ENCODE data around the gene NRXN3. TPM values are rescaled to one million over a fixed set of nuclear protein-coding genes. Genes with fewer than 3 reads are reported as not detected.

The NRXN3 gene
- total and polyA plus RNA-seq, 5 donors from 2014 or later, result not detected

GRCh38 chr14:79896009-79896408, 1725.8 kb downstream of the NRXN3 start:
- H3K27ac Mint-ChIP-seq, result no peak overlapping the region
- ATAC-seq (ENCODE audit: low read depth in 2 of 2), result no peak
- Histone ChIP-seq H3K27ac (ENCODE audit: insufficient read depth, low read length, poor library complexity, severe bottlenecking) (no peak overlapping the region), H3K9me3 (ENCODE audit: control insufficient read depth in 2 of 2, low read length in 2 of 2) (peaks cover 0 to 1% of the 10 kb centered on the region in 2 experiments), H3K4me3 (ENCODE audit: low read depth, low read length) (no peak overlapping the region), H3K4me1 (ENCODE audit: control insufficient read depth, insufficient read depth, low read length, poor library complexity, severe bottlenecking) (no peaks in the 10 kb centered on the region), H3K27me3 (ENCODE audit: control insufficient read depth, insufficient read depth, low read length) (no peaks in the 10 kb centered on the region), H3K36me3 (ENCODE audit: control insufficient read depth, insufficient read depth, low read length) (no peaks in the 10 kb centered on the region)
- no peak overlapping the region for H3K4me3 Mint-ChIP-seq
- H3K27me3 Mint-ChIP-seq, result no peaks in the 10 kb centered on the region
- no peaks in the 10 kb centered on the region for H3K36me3 Mint-ChIP-seq
- peaks cover 0 to 18% (median 6%) of the 10 kb centered on the region in 7 donors for H3K9me3 Mint-ChIP-seq
- no peak for DNase-seq
- peaks cover 0 to 4% (median 0%) of the 10 kb centered on the region in 4 donors for H3K4me1 Mint-ChIP-seq

- no peaks in the 10 kb centered on the region for H3K4me1 ChIP-seq (ENCODE audit: control insufficient read depth, insufficient read depth, low read length, poor library complexity, severe bottlenecking)
- Mint-ChIP-seq H3K4me3 (no peak overlapping the region), H3K27ac (no peak overlapping the region), H3K27me3 (no peaks in the 10 kb centered on the region), H3K36me3 (no peaks in the 10 kb centered on the region), H3K9me3 (peaks cover 0 to 18% (median 6%) of the 10 kb centered on the region in 7 donors), H3K4me1 (peaks cover 0 to 4% (median 0%) of the 10 kb centered on the region in 4 donors)
- H3K9me3 ChIP-seq (ENCODE audit: control insufficient read depth in 2 of 2, low read length in 2 of 2), result peaks cover 0 to 1% of the 10 kb centered on the region in 2 experiments
- H3K36me3 ChIP-seq (ENCODE audit: control insufficient read depth, insufficient read depth, low read length), result no peaks in the 10 kb centered on the region
- H3K4me3 ChIP-seq (ENCODE audit: low read depth, low read length), result no peak overlapping the region
- DNase-seq, result no peak
- no peak for ATAC-seq (ENCODE audit: low read depth in 2 of 2)
- no peaks in the 10 kb centered on the region for H3K27me3 ChIP-seq (ENCODE audit: control insufficient read depth, insufficient read depth, low read length)
- no peak overlapping the region for H3K27ac ChIP-seq (ENCODE audit: insufficient read depth, low read length, poor library complexity, severe bottlenecking)
These were observed 1729.4 kb downstream of the NRXN3 start for GRCh38 chr14:79899610-79900009.

GRCh38 chr14:79904497-79904896, 1734.3 kb downstream of the NRXN3 start:
- Mint-ChIP-seq H3K27ac (no peak overlapping the region), H3K27me3 (no peaks in the 10 kb centered on the region)
- H3K4me3 ChIP-seq (ENCODE audit: low read depth, low read length), result no peak overlapping the region

GRCh38 chr14:79906994-79907393, 1736.8 kb downstream of the NRXN3 start:
- Mint-ChIP-seq H3K4me3 (no peak overlapping the region), H3K4me1 (no peaks in the 10 kb centered on the region), H3K27me3 (no peaks in the 10 kb centered on the region), H3K27ac (no peak overlapping the region), H3K9me3 (peaks cover 0 to 5% (median 0%) of the 10 kb centered on the region in 7 donors), H3K36me3 (no peaks in the 10 kb centered on the region)
- DNase-seq, result no peak
- Histone ChIP-seq H3K4me3 (ENCODE audit: low read depth, low read length) (no peak overlapping the region), H3K27ac (ENCODE audit: insufficient read depth, low read length, poor library complexity, severe bottlenecking) (no peak overlapping the region), H3K4me1 (ENCODE audit: control insufficient read depth, insufficient read depth, low read length, poor library complexity, severe bottlenecking) (no peaks in the 10 kb centered on the region), H3K9me3 (ENCODE audit: control insufficient read depth in 2 of 2, low read length in 2 of 2) (no peaks in the 10 kb centered on the region), H3K36me3 (ENCODE audit: control insufficient read depth, insufficient read depth, low read length) (no peaks in the 10 kb centered on the region), H3K27me3 (ENCODE audit: control insufficient read depth, insufficient read depth, low read length) (no peaks in the 10 kb centered on the region)
- no peak for ATAC-seq (ENCODE audit: low read depth in 2 of 2)

More at GRCh38 chr14:79904497-79904896, 1734.3 kb downstream of the NRXN3 start:
- Mint-ChIP-seq H3K9me3 (peaks cover 0 to 10% (median 3%) of the 10 kb centered on the region in 7 donors), H3K4me1 (no peaks in the 10 kb centered on the region), H3K36me3 (no peaks in the 10 kb centered on the region), H3K4me3 (no peak overlapping the region)
- ATAC-seq (ENCODE audit: low read depth in 2 of 2) (no peak), DNase-seq (no peak)
- Histone ChIP-seq H3K27me3 (ENCODE audit: control insufficient read depth, insufficient read depth, low read length) (no peaks in the 10 kb centered on the region), H3K27ac (ENCODE audit: insufficient read depth, low read length, poor library complexity, severe bottlenecking) (no peak overlapping the region), H3K4me1 (ENCODE audit: control insufficient read depth, insufficient read depth, low read length, poor library complexity, severe bottlenecking) (no peaks in the 10 kb centered on the region), H3K9me3 (ENCODE audit: control insufficient read depth in 2 of 2, low read length in 2 of 2) (no peaks in the 10 kb centered on the region), H3K36me3 (ENCODE audit: control insufficient read depth, insufficient read depth, low read length) (no peaks in the 10 kb centered on the region)

- Histone ChIP-seq H3K4me1 (ENCODE audit: control insufficient read depth, insufficient read depth, low read length, poor library complexity, severe bottlenecking) (no peaks in the 10 kb centered on the region), H3K36me3 (ENCODE audit: control insufficient read depth, insufficient read depth, low read length) (no peaks in the 10 kb centered on the region), H3K9me3 (ENCODE audit: control insufficient read depth in 2 of 2, low read length in 2 of 2) (no peaks in the 10 kb centered on the region), H3K27me3 (ENCODE audit: control insufficient read depth, insufficient read depth, low read length) (no peaks in the 10 kb centered on the region), H3K4me3 (ENCODE audit: low read depth, low read length) (no peak overlapping the region), H3K27ac (ENCODE audit: insufficient read depth, low read length, poor library complexity, severe bottlenecking) (no peak overlapping the region)
- Mint-ChIP-seq H3K27me3 (no peaks in the 10 kb centered on the region), H3K4me1 (no peaks in the 10 kb centered on the region), H3K9me3 (peaks cover 0 to 11% (median 3%) of the 10 kb centered on the region in 7 donors), H3K4me3 (no peak overlapping the region), H3K27ac (no peak overlapping the region), H3K36me3 (no peaks in the 10 kb centered on the region)
- no peak for ATAC-seq (ENCODE audit: low read depth in 2 of 2)
- DNase-seq, result no peak
These were observed 1739.9 kb downstream of the NRXN3 start for GRCh38 chr14:79910086-79910485.

- Histone ChIP-seq H3K4me3 (ENCODE audit: low read depth, low read length) (no peak overlapping the region), H3K9me3 (ENCODE audit: control insufficient read depth in 2 of 2, low read length in 2 of 2) (no peaks in the 10 kb centered on the region), H3K4me1 (ENCODE audit: control insufficient read depth, insufficient read depth, low read length, poor library complexity, severe bottlenecking) (no peaks in the 10 kb centered on the region), H3K27me3 (ENCODE audit: control insufficient read depth, insufficient read depth, low read length) (no peaks in the 10 kb centered on the region), H3K36me3 (ENCODE audit: control insufficient read depth, insufficient read depth, low read length) (no peaks in the 10 kb centered on the region), H3K27ac (ENCODE audit: insufficient read depth, low read length, poor library complexity, severe bottlenecking) (no peak overlapping the region)
- no peaks in the 10 kb centered on the region for H3K36me3 Mint-ChIP-seq
- ATAC-seq (ENCODE audit: low read depth in 2 of 2) (no peak), DNase-seq (no peak)
- no peaks in the 10 kb centered on the region for H3K4me1 Mint-ChIP-seq
- no peaks in the 10 kb centered on the region for H3K27me3 Mint-ChIP-seq
- no peak overlapping the region for H3K27ac Mint-ChIP-seq
- no peak overlapping the region for H3K4me3 Mint-ChIP-seq
- H3K9me3 Mint-ChIP-seq, result peaks cover 0 to 6% (median 3%) of the 10 kb centered on the region in 7 donors
These were observed 1741.6 kb downstream of the NRXN3 start for GRCh38 chr14:79911744-79912143.

- no peak overlapping the region for H3K27ac ChIP-seq (ENCODE audit: insufficient read depth, low read length, poor library complexity, severe bottlenecking)
- no peak overlapping the region for H3K27ac Mint-ChIP-seq
- H3K27me3 Mint-ChIP-seq, result no peaks in the 10 kb centered on the region
- no peaks in the 10 kb centered on the region for H3K4me1 Mint-ChIP-seq
- H3K4me3 ChIP-seq (ENCODE audit: low read depth, low read length), result no peak overlapping the region
- H3K4me1 ChIP-seq (ENCODE audit: control insufficient read depth, insufficient read depth, low read length, poor library complexity, severe bottlenecking), result no peaks in the 10 kb centered on the region
- DNase-seq, result no peak
- no peaks in the 10 kb centered on the region for H3K27me3 ChIP-seq (ENCODE audit: control insufficient read depth, insufficient read depth, low read length)
- no peak overlapping the region for H3K4me3 Mint-ChIP-seq
- no peaks in the 10 kb centered on the region for H3K36me3 Mint-ChIP-seq
- H3K9me3 ChIP-seq (ENCODE audit: control insufficient read depth in 2 of 2, low read length in 2 of 2), result no peaks in the 10 kb centered on the region
- ATAC-seq (ENCODE audit: low read depth in 2 of 2), result no peak
- H3K9me3 Mint-ChIP-seq, result peaks cover under 1 to 11% (median 6%) of the 10 kb centered on the region in 7 donors
- no peaks in the 10 kb centered on the region for H3K36me3 ChIP-seq (ENCODE audit: control insufficient read depth, insufficient read depth, low read length)
These were observed 1744.4 kb downstream of the NRXN3 start for GRCh38 chr14:79914595-79914994.

GRCh38 chr14:79915406-79915805, 1745.2 kb downstream of the NRXN3 start:
- Histone ChIP-seq H3K4me1 (ENCODE audit: control insufficient read depth, insufficient read depth, low read length, poor library complexity, severe bottlenecking) (no peaks in the 10 kb centered on the region), H3K9me3 (ENCODE audit: control insufficient read depth in 2 of 2, low read length in 2 of 2) (no peaks in the 10 kb centered on the region), H3K27ac (ENCODE audit: insufficient read depth, low read length, poor library complexity, severe bottlenecking) (no peak overlapping the region), H3K27me3 (ENCODE audit: control insufficient read depth, insufficient read depth, low read length) (no peaks in the 10 kb centered on the region), H3K4me3 (ENCODE audit: low read depth, low read length) (no peak overlapping the region), H3K36me3 (ENCODE audit: control insufficient read depth, insufficient read depth, low read length) (no peaks in the 10 kb centered on the region)
- no peak overlapping the region for H3K27ac Mint-ChIP-seq
- H3K4me1 Mint-ChIP-seq, result no peaks in the 10 kb centered on the region
- peaks cover 2 to 9% (median 6%) of the 10 kb centered on the region in 7 donors for H3K9me3 Mint-ChIP-seq
- no peaks in the 10 kb centered on the region for H3K36me3 Mint-ChIP-seq
- ATAC-seq (ENCODE audit: low read depth in 2 of 2), result no peak
- no peak overlapping the region for H3K4me3 Mint-ChIP-seq
- no peaks in the 10 kb centered on the region for H3K27me3 Mint-ChIP-seq
- DNase-seq, result no peak

All from CD4-positive, CD25-positive, alpha-beta regulatory T cell (primary cell).